Right lobe of liver (tissue), 6 donors: Measurements from ENCODE around the gene HBQ1. TPM values are rescaled to one million over a fixed set of nuclear protein-coding genes. Genes with fewer than 3 reads are reported as not detected.

ENCODE experiments used
- ATAC-seq, 4 donors: fragments of 200-7000 bp; cut with Tn5 transposase; one replicate each; pipeline ENCODE4 v1.9.1; 2020; ENCODE audit warnings: mild to moderate bottlenecking in 4 of 4, moderate library complexity in 4 of 4
- DNase-seq, 3 donors: peaks; one replicate each; pipeline ENCODE4 v3.0.0-alpha.2; 2020
- H3K27ac ChIP-seq, 3 donors: fragments of 200-600 bp; one replicate each; pipeline ENCODE4 v1.8.0; 2022
- H3K27me3 ChIP-seq, 2 donors: fragments of 200-600 bp; one replicate each; pipeline ENCODE4 v1.8.0; 2022
- H3K36me3 ChIP-seq, 4 donors: fragments of 200-600 bp; sonication (generic) in 1 of 4; one replicate each; pipeline versions ENCODE4 v1.5.1 to v1.8.0; 2017 to 2022; ENCODE audit warnings: control low read depth in 1 of 4
- H3K4me1 ChIP-seq, 4 donors: fragments of 200-600 bp; sonication (generic) in 1 of 4; one replicate each; pipeline versions ENCODE4 v1.5.1 to v1.8.0; 2017 to 2022; ENCODE audit warnings: control low read depth in 1 of 4
- H3K4me3 ChIP-seq, 3 donors: fragments of 200-600 bp; one replicate each; pipeline ENCODE4 v1.8.0; 2022
- H3K9me3 ChIP-seq, 4 donors: fragments of 200-600 bp; sonication (generic) in 1 of 4; one replicate each; pipeline versions ENCODE4 v1.5.1 to v1.8.0; 2017 to 2022; ENCODE audit warnings: control low read depth in 1 of 4
- POLR2A ChIP-seq: fragments of 450-650 bp; IDR thresholded peaks from one replicate; pipeline ENCODE4 v1.6.1; 2017; ENCODE audit warnings: antibody characterized with exemption, mild to moderate bottlenecking
- WGBS: methylation state at CpG from one replicate; pipeline ENCODE4 v1.1.6; 2018; ENCODE audit warnings: low coverage, low lambda C conversion rate; ENCODE audit not compliant: insufficient coverage; ENCODE audit errors: missing lambda C conversion rate; 5-methylcytosine and 5-hydroxymethylcytosine counted together
- intact Hi-C, 2 donors: fragments of 100-400 bp; cut with DNase I; formaldehyde crosslinking; loops; one replicate each; pipeline versions ENCODE4 v1.11.2 to v1.14.1; 2022
- total RNA-seq, 6 experiments: library from RNA; depleted of rRNA in 2 of 6; stranded (reverse); fragments of >200 nt in 2 of 6; fragmentation: NEBNext Ultra II Directional in 3 of 6; extraction: Animal tissue kit (Norgen Biotek cat#: 25700) in 3 of 6; gene quantifications; one replicate each; pipeline versions ENCODE4 v1.1.0 to v1.2.4, GENCODE V29; 2016 to 2023
- TF ChIP-seq, protein P1 (sequence below), 4 donors: fragments of 200-600 bp in 3 of 4; fragments of 450-650 bp in 1 of 4; IDR thresholded peaks; one replicate each; pipeline versions ENCODE4 v1.5.1 to v1.8.0; 2016 to 2022; ENCODE audit warnings: antibody characterized with exemption in 4 of 4, mild to moderate bottlenecking in 2 of 4
- donor health status: DM: no; HTN: yes; CAD: no.
- donor health status: DM: no; HTN: no; CAD: no.
- donor health status: DM: no; HTN: no; CAD: no.
- donor health status: DM: no; HTN: yes; CAD: no.
- donor health status: DM: no; HTN: yes; CAD: no.

HBQ1 gene
- total RNA-seq, 6 experiments from 2014 or later, result 0.47 TPM; not detected in 5

DNA sequence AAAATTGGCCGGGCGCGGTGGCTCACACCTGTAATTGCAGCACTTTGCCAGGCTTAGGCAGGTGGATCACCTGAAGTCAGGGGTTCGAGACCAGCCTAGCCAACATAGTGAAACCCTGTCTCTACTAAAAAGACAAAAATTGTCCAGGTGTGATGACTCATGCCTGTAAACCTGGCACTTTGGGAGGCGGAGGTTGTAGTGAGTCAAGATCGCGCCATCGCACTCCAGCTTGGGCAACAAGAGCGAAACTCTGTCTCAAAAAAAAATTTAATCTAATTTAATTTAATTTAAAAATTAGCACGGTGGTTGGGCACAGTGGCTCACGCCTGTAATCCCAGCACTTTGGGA lies 1.6 kb upstream of the HBQ1 start:
- Histone ChIP-seq H3K9me3 (no peaks in the 10 kb centered on the region), H3K27ac (no peak overlapping the region), H3K4me3 (no peak overlapping the region), H3K36me3 (no peaks in the 10 kb centered on the region), H3K27me3 (peaks cover 0 to 16% of the 10 kb centered on the region in 2 donors), H3K4me1 (peaks cover 0 to 16% (median 4%) of the 10 kb centered on the region in 4 donors)
- TF ChIP-seq, protein P1, sequence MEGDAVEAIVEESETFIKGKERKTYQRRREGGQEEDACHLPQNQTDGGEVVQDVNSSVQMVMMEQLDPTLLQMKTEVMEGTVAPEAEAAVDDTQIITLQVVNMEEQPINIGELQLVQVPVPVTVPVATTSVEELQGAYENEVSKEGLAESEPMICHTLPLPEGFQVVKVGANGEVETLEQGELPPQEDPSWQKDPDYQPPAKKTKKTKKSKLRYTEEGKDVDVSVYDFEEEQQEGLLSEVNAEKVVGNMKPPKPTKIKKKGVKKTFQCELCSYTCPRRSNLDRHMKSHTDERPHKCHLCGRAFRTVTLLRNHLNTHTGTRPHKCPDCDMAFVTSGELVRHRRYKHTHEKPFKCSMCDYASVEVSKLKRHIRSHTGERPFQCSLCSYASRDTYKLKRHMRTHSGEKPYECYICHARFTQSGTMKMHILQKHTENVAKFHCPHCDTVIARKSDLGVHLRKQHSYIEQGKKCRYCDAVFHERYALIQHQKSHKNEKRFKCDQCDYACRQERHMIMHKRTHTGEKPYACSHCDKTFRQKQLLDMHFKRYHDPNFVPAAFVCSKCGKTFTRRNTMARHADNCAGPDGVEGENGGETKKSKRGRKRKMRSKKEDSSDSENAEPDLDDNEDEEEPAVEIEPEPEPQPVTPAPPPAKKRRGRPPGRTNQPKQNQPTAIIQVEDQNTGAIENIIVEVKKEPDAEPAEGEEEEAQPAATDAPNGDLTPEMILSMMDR (IDR thresholded peaks at IDR 0.05), result no peak
- TF ChIP-seq POLR2A, result no peak
- no peak for ATAC-seq
- intact Hi-C loops, result no loop called here
- DNase-seq, result no peak
- 72% methylated on average over 11 of the region's 11 CpGs for WGBS

DNA sequence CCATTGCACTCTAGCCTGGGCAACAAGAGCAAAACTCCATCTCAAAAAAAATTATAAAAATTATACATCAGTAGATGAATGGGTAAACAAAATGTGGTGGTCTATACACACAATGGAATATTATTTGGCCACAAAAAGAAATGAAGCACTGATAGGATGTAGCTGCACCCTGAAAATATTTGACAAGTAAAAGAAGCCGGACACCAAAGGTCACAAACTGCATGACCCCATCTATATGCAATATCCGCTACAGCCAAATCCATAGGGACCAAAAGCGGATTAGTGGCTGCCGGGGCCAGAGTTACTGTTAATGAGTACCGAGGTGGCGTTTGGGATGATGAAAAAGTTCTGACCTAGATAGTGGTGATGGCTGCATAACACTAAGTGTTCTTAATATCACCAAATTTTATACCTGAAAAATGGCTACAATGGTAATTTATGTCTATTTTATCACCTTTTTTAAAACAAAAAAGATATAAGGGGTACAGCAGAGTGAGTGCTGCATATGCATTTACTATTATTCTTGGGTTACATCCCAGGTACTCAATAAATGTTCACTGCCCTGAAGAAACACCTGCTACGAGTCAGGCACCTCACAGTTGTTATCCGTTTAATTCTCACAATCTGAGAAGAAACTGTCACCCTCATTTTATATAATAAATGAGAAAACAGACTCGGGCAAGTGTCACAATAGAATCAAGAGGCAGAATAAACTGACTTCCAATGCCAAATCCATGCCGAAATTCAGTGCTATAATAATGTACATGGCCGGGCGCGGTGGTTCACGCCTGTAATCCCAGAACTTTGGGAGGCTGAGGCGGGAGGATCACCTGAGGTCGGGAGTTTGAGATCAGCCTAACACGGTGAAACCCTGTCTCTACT lies 807 bp upstream of the HBQ1 start:
- TF ChIP-seq, protein P1 (IDR thresholded peaks at IDR 0.05), result no peak
- TF ChIP-seq POLR2A, result no peak
- WGBS, result 72% methylated on average over 17 of the region's 17 CpGs
- Histone ChIP-seq H3K27me3 (peaks cover 0 to 16% of the 10 kb centered on the region in 2 donors), H3K36me3 (no peaks in the 10 kb centered on the region), H3K27ac (no peak overlapping the region), H3K4me1 (peaks cover 0 to 16% (median 4%) of the 10 kb centered on the region in 4 donors), H3K9me3 (no peaks in the 10 kb centered on the region), H3K4me3 (no peak overlapping the region)
- DNase-seq (no peak), ATAC-seq (no peak)
- intact Hi-C loops, result no loop called here

DNA sequence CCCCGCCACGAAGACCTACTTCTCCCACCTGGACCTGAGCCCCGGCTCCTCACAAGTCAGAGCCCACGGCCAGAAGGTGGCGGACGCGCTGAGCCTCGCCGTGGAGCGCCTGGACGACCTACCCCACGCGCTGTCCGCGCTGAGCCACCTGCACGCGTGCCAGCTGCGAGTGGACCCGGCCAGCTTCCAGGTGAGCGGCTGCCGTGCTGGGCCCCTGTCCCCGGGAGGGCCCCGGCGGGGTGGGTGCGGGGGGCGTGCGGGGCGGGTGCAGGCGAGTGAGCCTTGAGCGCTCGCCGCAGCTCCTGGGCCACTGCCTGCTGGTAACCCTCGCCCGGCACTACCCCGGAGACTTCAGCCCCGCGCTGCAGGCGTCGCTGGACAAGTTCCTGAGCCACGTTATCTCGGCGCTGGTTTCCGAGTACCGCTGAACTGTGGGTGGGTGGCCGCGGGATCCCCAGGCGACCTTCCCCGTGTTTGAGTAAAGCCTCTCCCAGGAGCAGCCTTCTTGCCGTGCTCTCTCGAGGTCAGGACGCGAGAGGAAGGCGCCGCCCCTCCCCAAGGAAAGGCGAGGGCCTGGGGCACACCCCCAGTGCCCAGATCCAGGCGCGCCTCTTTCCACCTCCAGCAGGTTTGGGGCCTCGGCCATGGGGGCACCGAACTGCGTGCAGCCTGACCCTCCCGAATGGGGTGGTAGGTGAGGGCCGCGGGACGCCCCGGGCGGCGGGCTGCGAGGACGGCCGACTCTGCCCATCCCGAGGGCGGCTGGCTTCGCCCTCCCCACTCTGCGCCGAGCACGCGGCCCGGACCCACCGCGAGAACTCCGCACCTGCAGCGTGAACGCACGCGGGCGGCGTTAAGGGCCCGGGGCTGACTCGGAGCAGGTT lies 664 bp downstream of the HBQ1 start:
- Histone ChIP-seq H3K4me3 (peak overlapping the region in 1 of 3 donors; percentile 19), H3K27me3 (peaks cover 0 to 16% of the 10 kb centered on the region in 2 donors), H3K27ac (no peak overlapping the region), H3K9me3 (no peaks in the 10 kb centered on the region), H3K36me3 (no peaks in the 10 kb centered on the region), H3K4me1 (peaks cover 0 to 16% (median 4%) of the 10 kb centered on the region in 4 donors)
- 0% methylated on average over 9 of the region's 89 CpGs for WGBS
- DNase-seq, result no peak
- TF ChIP-seq, protein P1 (IDR thresholded peaks at IDR 0.05), result no peak
- no peak for TF ChIP-seq POLR2A
- ATAC-seq, result peak; percentile 16 to 41 (median 27)
- intact Hi-C loops, result no loop called here

DNA sequence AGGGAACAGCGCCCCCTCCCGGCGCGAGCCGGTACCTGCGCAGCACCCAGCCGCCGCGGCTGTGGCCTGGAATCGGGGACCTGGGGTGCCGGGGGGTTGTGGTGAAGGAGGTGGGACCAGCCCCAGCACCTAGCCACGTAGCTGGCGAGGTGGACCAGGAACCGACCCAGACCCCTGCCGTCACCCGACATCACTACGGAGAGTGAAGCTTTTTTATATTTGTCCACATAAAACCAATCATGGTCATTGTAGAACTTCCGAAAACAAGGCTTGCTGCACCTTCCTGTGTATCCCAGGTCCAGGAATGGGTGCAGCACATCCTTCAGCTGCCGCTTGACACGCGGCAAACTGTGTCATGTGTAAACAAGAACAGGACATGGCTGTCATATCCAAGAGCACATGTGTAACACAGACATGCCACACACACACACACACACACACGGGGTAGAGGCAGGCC lies 1.3 kb downstream of the HBQ1 start:
- Histone ChIP-seq H3K4me3 (no peak overlapping the region), H3K9me3 (no peaks in the 10 kb centered on the region), H3K27me3 (peaks cover 0 to 16% of the 10 kb centered on the region in 2 donors), H3K27ac (no peak overlapping the region), H3K4me1 (peaks cover 0 to 16% (median 4%) of the 10 kb centered on the region in 4 donors), H3K36me3 (no peaks in the 10 kb centered on the region)
- peak; percentile 75 to 79 (median 78) for DNase-seq
- intact Hi-C loops, result no loop called here
- peak; percentile 84 to 94 (median 86) for ATAC-seq
- no peak for TF ChIP-seq POLR2A
- TF ChIP-seq, protein P1 (IDR thresholded peaks at IDR 0.05), result peak; percentile 89 to 98 (median 94)
- WGBS, result 1% methylated on average over 11 of the region's 22 CpGs
